SKM-1 (cell line): ENCODE data around the gene PUM2.
"Not testable (repeated sequence)": the region's sequence is repeated elsewhere in the genome, so short reads cannot be mapped to it uniquely, and the experiment has no call there.

ENCODE experiments used
- DNase-seq: peaks from one replicate; lab custom pipeline; 2025; ENCODE audit not compliant: unreplicated experiment; lab: John Stamatoyannopoulos, UW

PUM2 gene

GRCh38 chr2:20292984-20293383 is 57.7 kb downstream of the PUM2 start:
- DNase-seq = no peak

GRCh38 chr2:20291846-20292408 is 58.7 kb downstream of the PUM2 start:
- no peak for DNase-seq

GRCh38 chr2:20291106-20291564 is 59.5 kb downstream of the PUM2 start:
- DNase-seq = peak; percentile 44

- no peak for DNase-seq
Observed at GRCh38 chr2:20288642-20289340, 61.9 kb downstream of the PUM2 start.

DNA sequence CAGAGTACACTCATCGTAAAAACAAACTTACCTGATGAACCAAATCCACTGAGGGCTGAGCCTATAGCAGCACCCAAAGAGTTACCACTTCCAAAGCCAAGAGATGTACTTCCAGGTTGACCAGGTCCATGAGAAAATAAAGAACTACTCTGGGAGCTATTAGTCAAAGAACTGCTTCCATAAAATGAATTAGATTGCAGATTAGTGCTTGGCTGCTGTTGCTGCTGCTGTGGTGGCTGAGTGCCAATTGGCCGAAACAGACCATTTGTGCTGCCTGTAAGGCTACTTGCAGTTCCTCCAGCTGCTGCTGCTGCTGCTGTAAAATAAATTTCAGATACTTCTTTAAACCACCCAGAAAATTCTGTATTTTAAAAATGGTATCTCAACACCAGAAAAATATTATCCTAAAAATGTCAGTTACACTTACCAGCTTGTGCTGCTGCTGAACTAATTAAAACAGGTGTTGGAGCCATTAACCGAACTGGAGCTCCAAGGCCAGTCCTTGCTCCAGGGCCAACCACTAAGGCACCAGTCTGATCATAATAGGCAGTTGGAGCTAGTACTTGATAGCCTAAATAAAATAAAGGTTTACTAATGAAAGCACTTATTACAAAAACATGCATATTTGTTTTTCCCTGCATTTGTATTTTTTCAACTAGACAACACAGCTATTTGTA is 67.6 kb downstream of the PUM2 start:
- no peak for DNase-seq

- DNase-seq = no peak
Observed at GRCh38 chr2:20281876-20282275, 68.8 kb downstream of the PUM2 start.

- no peak for DNase-seq
Observed at GRCh38 chr2:20273042-20273441, 77.6 kb downstream of the PUM2 start.

- not testable (repeated sequence) for DNase-seq
Observed at GRCh38 chr2:20268317-20268716, 82.3 kb downstream of the PUM2 start.

GRCh38 chr2:20267529-20267928 is 83.1 kb downstream of the PUM2 start:
- no peak for DNase-seq

- no peak for DNase-seq
Observed at GRCh38 chr2:20264629-20265028, 86.0 kb downstream of the PUM2 start.

DNA sequence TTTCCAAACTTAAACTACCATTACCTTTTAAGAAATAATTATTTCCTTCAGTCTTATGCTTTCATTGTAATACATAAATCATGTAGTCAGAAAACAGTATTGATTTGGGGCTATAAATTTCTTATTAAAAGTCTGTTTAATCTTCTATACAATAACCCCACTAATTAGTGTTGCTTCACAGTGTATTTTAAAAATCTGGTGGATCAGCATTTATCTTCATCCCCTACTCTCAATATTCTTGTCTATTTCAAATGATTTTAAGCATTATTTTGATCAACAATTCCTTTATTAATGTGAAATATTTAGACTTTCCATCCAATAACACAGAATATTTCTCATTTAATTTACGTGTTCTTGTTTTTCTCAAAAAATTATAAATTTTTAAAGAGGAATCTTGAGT is 93.2 kb downstream of the PUM2 start:
- DNase-seq = no peak

DNA sequence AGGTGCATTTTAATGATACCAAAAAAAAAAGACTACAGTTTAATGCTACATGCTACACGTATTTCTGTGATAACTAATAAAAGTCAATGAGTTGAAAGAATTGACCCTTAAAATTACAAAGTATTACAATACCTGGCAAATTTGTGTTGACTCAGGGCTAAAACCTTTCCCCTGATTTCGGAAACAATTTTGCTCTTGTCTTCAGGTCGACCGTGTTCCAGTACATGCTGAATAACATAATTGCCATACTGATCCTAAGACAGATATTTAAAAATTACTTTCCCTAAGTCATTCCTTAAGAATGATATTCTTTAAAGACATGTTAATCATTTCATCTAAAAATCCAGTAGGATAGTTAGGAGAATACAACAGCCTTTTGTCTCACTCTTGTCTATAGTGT is 95.9 kb downstream of the PUM2 start:
- DNase-seq = no peak

GRCh38 chr2:20250436-20250835 is 100.2 kb downstream of the PUM2 start:
- no peak for DNase-seq

DNA sequence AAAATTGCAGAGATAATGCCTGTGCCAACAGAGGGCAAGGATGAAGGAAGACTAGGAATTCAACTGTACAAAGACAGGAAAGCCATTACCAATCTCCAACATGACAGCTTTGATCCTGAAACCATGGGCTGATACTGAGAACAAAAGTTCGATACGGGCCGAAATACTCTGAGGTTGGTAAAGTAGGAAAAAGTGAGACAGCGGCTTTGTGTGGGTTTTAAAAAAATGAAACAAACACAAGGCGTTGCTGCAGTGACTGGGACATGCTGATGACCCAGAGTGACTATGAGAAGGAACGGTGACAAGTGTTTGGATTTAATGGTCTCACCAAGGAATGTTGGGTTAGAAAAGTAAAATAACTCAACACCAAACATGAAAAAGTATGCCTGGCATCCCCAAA is 101.5 kb downstream of the PUM2 start:
- no peak for DNase-seq

DNA sequence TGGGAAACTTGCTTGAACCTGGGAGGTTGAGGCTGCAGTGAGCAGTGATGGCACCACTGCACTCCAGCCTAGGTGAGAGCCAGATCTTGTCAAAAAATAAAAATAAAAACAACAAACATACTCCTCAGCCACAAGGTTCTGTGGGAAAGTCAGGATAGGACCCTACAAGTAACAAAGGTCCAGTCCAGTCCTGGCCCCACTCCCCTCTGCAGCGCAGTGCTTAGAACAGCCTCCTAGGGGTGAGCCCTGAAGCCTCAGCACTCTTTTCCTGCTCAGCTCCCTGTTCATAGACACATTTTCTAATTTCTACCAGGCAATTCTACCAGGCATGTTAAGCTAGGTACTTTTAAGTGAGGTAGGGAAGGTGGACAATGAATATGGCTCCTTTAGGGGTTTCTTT is 103.6 kb downstream of the PUM2 start:
- no peak for DNase-seq

DNA sequence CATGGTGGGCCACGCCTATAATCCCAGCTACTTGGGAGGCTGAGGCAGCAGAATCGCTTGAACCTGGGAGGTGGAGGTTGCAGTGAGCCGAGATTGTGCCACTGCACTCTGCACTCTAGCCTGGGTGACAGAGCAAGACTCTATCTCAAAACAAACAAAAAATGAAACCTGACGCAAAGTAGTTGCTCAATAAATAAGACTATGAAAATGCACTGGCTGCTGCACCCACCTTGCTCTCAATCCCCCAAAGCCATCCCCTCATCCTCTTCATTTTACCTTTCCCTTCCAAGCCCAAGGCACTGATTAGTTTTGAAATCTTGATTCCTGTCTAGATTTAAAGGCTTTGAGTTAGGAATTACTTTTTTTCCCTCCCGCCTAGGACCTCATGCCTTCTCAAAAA is 107.0 kb downstream of the PUM2 start:
- not testable (repeated sequence) for DNase-seq

DNA sequence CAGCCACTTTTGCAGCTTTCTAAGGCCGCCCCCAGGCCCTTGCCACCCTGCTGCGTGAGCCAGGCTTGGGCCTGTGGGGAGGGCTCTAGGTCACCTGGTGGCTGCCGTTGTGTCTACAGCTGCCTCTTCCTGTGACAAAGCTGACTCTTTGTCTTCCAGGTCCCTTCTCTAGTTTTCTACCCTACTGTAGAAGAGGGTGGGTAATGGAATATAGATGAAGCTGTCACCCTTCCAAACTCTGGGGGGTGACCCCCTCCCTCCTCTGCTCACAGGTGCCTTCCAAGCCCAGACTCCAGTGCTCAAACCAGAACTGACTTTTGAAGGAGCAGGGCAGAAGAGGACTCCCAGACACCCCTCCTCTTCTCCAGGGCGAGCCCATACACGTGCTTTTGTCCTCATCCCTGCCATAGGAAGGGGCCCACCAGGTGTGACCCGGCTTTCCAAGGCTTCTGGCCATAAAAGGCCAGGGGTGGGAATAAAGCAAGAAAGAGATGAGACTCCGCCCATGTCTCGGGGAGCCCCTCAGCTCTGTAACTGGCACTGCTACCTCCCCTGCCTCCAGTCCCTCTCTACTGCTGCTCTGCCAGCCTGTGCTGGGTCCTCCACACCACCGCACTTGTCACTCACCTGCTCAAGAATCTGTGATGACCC is 107.8 kb downstream of the PUM2 start:
- no peak for DNase-seq

DNA sequence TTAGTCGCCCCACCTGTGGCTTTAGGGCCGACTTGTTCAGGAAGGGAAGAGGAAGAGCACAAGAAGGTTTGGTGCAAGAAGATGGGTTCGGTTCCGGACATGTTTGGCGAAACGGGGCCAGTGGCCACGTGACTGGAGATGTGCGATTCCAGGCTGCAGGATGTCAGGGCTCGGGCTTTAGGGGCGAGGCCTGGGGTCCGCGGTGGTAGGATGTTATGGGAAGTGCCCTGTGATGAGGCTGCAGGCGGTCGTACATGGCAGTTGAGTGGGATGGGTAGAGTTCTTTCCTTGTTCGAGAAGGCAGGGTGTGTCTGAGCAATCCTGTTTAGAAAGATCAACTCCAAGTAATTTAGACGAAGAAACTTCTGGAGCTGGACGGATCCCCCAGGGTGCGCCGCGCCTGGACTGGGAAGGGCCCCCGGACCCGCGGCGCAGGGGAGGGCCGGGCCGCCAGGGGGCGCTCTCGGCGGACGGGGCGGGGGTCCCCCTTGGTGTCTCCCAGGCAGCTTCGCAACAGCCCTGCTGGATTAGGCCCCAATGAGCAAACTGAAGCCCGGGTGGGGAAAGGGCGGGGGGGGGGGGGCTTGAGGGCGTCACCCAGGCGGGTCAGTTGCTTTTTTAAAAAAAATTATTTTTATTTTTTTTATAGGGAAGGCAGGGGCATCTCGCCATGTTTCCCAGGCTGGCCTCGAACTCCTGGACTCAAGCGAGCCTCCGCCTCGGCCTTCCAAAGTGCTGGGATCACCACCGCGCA is 108.5 kb downstream of the PUM2 start:
- no peak for DNase-seq

DNA sequence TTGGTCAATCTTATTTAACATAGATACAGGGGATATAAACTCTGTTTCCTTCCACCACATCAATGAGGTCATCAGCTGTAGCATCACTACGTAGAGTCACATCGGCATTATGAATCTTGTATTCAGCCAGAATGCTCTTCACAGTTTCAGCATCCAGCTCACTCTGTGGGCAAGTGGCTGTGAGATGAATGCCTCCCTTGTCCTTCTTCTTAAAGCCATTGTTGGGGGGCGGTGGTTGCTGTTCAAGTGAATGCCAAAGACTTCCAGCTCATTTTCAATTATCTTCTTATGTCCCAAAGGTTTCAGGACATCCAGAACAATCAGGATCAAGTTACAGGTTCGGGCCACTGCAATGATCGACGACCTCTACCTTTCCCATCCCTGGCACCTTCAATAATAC is 110.4 kb downstream of the PUM2 start:
- DNase-seq = not testable (repeated sequence)

GRCh38 chr2:20236496-20236895 is 114.1 kb downstream of the PUM2 start:
- DNase-seq = no peak

GRCh38 chr2:20235655-20236305 is 114.9 kb downstream of the PUM2 start:
- DNase-seq = no peak
